Measurements from ENCODE around the gene HDAC11.

The HDAC11 gene

GRCh38 chr3:13545952-13546454 is 65.9 kb downstream of the HDAC11 start:
- no peak for ATAC-seq

GRCh38 chr3:13546667-13547171 is 66.6 kb downstream of the HDAC11 start:
- no peak for ATAC-seq

GRCh38 chr3:13547591-13548371 is 67.7 kb downstream of the HDAC11 start:
- ATAC-seq: no peak

GRCh38 chr3:13548696-13549622 is 68.9 kb downstream of the HDAC11 start, which contains the start of gene FBLN2:
TSS of gene FBLN2 (plus strand) at chr3:13549125. CDS start at chr3:13570356, 21,231 bp downstream.
- no peak for ATAC-seq

GRCh38 chr3:13549623-13550422 is 69.7 kb downstream of the HDAC11 start:
- no peak for ATAC-seq

- no peak for ATAC-seq
Observed at GRCh38 chr3:13550423-13550690, 70.3 kb downstream of the HDAC11 start.

GRCh38 chr3:13550791-13551360 is 70.8 kb downstream of the HDAC11 start:
- ATAC-seq: no peak

- ATAC-seq: no peak
Observed at GRCh38 chr3:13552857-13553652, 72.9 kb downstream of the HDAC11 start.

GRCh38 chr3:13553686-13554085 is 73.6 kb downstream of the HDAC11 start:
- ATAC-seq: no peak

GRCh38 chr3:13555753-13556152 is 75.6 kb downstream of the HDAC11 start:
- no peak for ATAC-seq

All from activated CD4-positive, CD25-positive, alpha-beta regulatory T cell treated with anti-CD3 and anti-CD28 coated beads, Interleukin-2, amount 50 U/mL, for 24 hours (primary cell).